GM23338 (cell line): ENCODE data around the gene USP24. TPM values are rescaled to one million over a fixed set of nuclear protein-coding genes. Genes with fewer than 3 reads are reported as not detected.

Source experiments
- CTCF ChIP-seq, 2 experiments: fragments of 200-600 bp in 1 of 2; sonication (generic) in 1 of 2; conservative IDR thresholded peaks; 2 replicates each; pipeline versions ENCODE4 v1.5.1 to v1.6.1; 2016 to 2017; ENCODE audit warnings: antibody characterized with exemption in 2 of 2, low read depth in 2 of 2, mild to moderate bottlenecking in 2 of 2, moderate library complexity in 1 of 2
- EZH2phosphoT487 ChIP-seq: fragments of 200-600 bp; sonication (generic); IDR thresholded peaks from one replicate; pipeline ENCODE4 v1.8.1; 2018; ENCODE audit warnings: antibody characterized with exemption; ENCODE audit not compliant: unreplicated experiment
- JUNB ChIP-seq: IDR thresholded peaks from one replicate; pipeline ENCODE4 v1.6.1; 2016; ENCODE audit warnings: antibody characterized with exemption; ENCODE audit not compliant: unreplicated experiment
- NANOG ChIP-seq: IDR thresholded peaks from 2 replicates; pipeline ENCODE4 v1.6.1; 2016; ENCODE audit warnings: antibody characterized with exemption, borderline replicate concordance
- ZNF462 ChIP-seq: fragments of 250-450 bp; sonication (Bioruptor Pico); IDR thresholded peaks from 2 replicates; pipeline ENCODE4 v1.5.0; 2020; ENCODE audit warnings: mild to moderate bottlenecking, moderate library complexity
- polyA plus RNA-seq: library from polyadenylated mRNA; unstranded; fragments of >200 nt; fragmentation: Nextera tagmentation; extraction: Ambion mirVana; gene quantifications from 2 replicates; pipeline ENCODE4 v1.2.1, GENCODE V29; 2016
- total RNA-seq: library from RNA; depleted of rRNA; stranded (reverse); fragments of >200 nt; shearing (Covaris generic); gene quantifications from 2 replicates; pipeline ENCODE4 v1.2.3, GENCODE V29; 2014
- TF ChIP-seq, protein P1 (sequence below): IDR thresholded peaks from 2 replicates; pipeline ENCODE4 v1.6.1; 2016; ENCODE audit warnings: antibody characterized with exemption

USP24 gene
- total and polyA plus RNA-seq, 2 experiments from 2014 or later: 12.1 to 32.6 TPM

DNA sequence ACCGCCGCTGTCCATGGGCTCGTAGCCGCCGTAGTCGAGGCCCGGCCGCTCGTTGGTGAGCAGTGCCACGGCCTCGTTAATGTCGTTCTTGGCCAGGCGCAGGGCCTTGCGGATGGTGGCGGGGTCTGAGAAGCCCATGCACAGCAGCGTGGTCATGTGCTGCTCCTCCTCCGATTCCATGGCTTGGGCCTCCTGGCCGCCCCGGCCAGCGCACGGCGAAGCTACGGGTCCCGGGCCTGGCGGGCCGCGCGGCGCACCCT is 300 bp downstream of the USP24 start (continued):
- TF ChIP-seq ZNF462 (CRISPR knock-in tag) (no peak), JUNB (no peak), NANOG (no peak), CTCF (conservative IDR thresholded peaks at IDR 0.05; ENCODE audit: low read depth in 2 of 2) (no peak), EZH2phosphoT487 (no peak)
- TF ChIP-seq, protein P1, sequence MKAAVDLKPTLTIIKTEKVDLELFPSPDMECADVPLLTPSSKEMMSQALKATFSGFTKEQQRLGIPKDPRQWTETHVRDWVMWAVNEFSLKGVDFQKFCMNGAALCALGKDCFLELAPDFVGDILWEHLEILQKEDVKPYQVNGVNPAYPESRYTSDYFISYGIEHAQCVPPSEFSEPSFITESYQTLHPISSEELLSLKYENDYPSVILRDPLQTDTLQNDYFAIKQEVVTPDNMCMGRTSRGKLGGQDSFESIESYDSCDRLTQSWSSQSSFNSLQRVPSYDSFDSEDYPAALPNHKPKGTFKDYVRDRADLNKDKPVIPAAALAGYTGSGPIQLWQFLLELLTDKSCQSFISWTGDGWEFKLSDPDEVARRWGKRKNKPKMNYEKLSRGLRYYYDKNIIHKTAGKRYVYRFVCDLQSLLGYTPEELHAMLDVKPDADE: no peak
